Subcutaneous adipose tissue (tissue), 4 donors: ENCODE data around the gene MORF4L1. TPM values are rescaled to one million over a fixed set of nuclear protein-coding genes. Genes with fewer than 3 reads are reported as not detected.

Experiments
- total RNA-seq, 4 donors: library from RNA; depleted of rRNA; stranded (reverse); fragments of >200 nt; gene quantifications; one replicate each; pipeline ENCODE4 v1.1.0, GENCODE V29; 2016
- TF ChIP-seq, protein P1 (sequence below): fragments of 450-650 bp; IDR thresholded peaks from one replicate; pipeline ENCODE4 v1.5.1; 2016; ENCODE audit warnings: low read depth, mild to moderate bottlenecking, control low read depth, antibody characterized with exemption, moderate library complexity

The MORF4L1 gene
- total RNA-seq, 4 donors from 2014 or later: 351 to 431 (median 389) TPM

DNA sequence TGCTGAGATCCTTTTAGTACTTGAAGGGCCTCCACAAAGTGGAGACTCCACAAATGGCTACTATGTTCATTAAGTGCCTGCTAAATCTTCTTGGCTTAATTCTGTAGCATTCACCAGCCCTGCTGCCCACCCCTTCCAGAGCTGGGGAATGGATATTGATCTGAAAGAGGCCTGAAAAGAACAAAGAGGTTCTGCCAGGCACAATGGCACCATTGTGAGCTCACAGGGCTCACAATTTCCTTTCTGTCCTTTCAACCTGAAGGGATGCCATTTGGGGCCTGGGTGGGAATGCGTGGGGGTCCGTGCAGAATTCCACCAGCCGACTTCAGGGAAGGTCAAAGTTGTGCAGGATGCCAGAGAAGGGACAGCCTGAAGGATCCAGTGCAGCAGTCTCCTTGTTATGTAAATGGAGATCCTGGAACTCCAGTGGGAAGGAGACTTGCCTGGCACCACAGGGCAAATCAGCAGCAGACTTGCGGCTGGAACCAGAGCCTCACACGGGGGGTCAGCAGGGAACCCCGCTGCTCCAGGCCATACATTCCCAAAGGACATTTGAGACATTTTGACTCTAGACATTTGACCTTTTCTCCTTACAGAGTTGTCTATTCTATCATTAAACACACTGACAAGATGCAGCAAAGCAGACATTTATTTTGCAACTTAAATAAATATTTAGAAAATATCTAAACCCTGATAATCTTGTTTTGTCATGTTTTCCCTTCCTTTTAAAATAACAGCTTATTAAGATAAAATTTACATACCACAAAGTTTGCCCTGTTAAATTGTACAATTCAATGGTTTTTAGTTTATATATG is 21.5 kb upstream of the MORF4L1 start:
- TF ChIP-seq, protein P1, sequence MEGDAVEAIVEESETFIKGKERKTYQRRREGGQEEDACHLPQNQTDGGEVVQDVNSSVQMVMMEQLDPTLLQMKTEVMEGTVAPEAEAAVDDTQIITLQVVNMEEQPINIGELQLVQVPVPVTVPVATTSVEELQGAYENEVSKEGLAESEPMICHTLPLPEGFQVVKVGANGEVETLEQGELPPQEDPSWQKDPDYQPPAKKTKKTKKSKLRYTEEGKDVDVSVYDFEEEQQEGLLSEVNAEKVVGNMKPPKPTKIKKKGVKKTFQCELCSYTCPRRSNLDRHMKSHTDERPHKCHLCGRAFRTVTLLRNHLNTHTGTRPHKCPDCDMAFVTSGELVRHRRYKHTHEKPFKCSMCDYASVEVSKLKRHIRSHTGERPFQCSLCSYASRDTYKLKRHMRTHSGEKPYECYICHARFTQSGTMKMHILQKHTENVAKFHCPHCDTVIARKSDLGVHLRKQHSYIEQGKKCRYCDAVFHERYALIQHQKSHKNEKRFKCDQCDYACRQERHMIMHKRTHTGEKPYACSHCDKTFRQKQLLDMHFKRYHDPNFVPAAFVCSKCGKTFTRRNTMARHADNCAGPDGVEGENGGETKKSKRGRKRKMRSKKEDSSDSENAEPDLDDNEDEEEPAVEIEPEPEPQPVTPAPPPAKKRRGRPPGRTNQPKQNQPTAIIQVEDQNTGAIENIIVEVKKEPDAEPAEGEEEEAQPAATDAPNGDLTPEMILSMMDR: no peak

DNA sequence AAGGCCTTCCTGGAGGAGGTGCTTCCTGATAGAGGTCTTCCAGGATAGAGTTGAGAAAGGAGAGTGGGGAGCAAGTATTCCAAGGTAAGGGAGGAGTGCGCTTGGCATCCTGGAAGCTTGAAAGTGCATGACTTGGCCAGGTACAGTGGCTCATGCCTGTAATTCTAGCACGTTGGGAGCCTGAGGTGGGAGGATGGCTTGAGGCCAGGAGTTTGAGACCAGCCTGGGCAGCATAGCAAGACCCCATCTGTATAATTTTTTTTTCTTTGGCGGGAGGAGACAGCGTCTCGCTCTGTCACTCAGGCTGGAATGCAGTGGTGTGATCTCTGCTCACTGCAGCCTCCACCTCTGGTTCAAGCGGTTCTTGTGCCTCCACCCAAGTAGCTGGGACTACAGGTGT is 19.2 kb upstream of the MORF4L1 start:
- TF ChIP-seq, protein P1: no peak

DNA sequence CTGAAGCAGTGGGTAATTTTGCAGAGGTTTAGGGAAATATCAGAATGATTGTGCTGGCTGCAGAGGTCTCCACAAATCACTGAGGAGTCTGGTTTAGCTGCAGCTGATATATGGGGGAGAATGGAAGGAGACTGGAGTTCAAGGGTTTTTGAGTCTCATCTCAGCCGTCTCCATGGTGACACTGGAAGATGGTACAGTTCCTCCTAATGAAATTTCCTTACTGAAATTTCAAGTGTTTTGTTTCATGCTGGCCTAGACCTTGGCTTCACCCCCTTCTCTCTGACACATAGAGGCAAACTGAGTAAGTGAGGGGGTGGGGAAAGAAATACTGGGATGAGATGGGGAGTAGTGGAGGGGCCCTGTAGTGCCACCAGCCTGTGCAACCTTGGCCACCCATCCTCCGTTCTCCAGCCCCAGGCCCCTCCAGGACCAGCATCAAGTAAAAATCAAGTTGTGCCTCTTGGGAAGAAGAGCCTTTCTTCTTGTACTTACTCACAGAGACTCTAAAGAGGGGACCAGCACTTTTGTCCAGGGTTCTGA is 17.8 kb upstream of the MORF4L1 start:
- TF ChIP-seq, protein P1: no peak

DNA sequence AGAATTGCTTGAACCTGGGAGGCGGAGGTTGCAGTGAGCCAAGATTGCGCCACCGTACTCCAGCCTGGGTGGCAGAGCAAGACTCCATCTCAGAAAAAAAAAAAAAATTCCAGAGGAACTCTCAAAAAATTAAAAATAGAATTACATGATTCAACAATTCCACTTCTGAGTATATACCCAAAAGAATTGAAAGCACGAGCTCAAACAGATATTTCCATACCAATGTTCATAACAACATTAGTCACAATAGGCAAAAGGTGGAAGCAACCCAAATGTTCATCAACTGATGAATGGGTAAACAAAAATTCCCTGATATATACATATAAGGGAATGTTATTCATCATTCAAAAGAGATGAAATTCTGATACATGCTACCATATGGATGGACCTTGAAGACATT is 16.9 kb upstream of the MORF4L1 start:
- TF ChIP-seq, protein P1: no peak

DNA sequence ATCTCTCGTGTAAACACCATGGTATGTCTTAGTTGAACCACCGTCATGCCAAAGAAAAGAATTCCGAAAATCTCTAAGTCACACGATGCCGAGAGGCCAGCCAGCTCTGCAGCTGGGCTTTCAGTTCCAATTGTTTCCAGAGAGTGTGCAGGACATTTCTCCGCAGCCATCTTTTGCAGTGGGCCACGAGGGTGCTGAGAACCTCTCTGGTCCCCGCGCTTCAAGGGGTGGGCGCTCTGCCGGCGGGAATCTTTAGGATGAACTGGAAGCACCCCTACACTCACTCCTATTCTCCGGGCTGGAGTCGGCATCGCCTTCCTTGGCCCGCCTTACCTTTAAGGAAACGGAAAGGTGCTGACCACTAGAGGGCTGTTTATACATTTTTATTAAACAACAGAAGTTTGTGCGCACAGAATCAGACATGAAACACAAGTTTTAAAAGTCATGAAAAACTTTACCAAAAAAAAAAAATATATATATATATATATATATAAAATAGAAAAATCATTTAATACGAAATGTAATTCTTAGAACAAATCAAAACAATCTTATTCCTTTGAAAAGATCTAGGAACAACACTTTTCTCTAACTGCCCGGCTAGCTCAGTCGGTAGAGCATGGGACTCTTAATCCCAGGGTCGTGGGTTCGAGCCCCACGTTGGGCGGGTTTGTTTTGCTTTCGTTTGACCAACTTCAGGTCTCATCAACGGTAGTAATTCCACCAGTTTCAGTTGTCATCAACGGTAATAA is 12.5 kb upstream of the MORF4L1 start:
- TF ChIP-seq, protein P1: no peak

DNA sequence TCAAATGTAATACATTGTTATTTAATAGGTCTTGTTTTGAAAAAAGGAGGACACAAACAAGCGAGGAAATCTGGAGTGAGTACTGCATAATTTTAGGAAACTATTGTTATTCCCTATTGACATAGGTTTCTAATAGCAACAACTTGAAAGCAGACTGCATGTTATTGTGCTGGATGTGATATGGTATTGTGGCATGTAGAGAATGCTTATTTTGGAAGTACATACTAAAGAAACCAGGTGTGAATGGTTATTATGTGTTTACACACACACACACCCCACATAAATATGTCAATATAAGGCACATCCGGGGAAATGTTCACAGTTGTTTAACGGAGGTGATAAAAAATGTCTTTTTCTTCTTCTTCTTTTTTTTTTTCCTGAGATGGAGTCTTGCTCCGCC is 5.9 kb upstream of the MORF4L1 start:
- TF ChIP-seq, protein P1: no peak

DNA sequence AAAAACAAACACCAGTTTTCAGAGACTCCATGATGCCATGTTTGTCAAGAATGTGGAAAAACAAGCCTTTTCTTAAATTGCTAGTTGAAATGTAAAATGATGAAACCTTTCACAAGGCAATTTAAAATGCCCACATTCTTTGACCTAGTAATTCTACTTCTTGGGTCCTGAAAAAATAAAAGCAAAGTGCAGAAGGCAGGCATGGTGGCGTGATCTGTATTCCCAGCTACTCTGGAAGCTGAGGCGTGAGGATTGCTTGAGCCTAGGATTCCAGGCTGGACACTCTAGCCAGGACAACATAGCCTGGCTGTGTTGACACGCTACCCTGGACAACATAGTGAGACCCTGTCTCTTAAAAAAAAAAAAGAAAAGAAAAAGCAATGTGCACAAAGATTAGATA is 4.3 kb upstream of the MORF4L1 start:
- TF ChIP-seq, protein P1: no peak
